ENCODE data around the gene KLHL10.
"Not testable (repeated sequence)": the region's sequence is repeated elsewhere in the genome, so short reads cannot be mapped to it uniquely, and the experiment has no call there.

Gene KLHL10

DNA sequence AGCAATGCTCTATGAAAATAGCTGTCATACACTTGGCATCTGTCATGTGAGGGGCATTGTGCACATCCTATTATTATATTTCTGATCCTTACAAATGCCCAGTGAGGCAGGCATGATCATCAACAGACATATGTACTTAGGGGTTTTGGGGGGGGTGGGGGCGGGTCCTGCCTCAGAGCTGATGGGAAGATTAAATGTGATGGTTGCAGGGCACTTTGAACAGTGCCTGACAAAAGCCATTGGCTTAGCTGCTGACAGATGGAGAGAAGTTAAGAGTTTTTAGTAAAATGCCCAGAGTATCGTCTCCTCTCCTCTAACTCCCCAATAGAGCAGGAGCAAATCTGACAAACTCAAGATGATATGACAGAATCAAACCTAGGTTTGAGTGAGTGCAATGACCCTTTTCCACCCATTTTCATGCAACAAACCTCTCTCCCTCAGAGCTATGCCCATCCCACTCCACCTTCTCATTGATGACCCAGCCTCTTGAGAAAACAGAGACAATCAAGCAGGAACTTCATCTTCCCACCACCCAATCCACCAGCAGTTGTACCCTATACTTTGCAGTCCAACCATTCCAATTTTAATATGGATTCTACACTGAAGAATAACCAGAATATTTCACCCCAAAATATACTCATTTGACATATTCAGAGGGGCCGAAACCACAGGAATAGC lies 22.8 kb downstream of the KLHL10 start:
- peak; percentile 12 for DNase-seq

DNA sequence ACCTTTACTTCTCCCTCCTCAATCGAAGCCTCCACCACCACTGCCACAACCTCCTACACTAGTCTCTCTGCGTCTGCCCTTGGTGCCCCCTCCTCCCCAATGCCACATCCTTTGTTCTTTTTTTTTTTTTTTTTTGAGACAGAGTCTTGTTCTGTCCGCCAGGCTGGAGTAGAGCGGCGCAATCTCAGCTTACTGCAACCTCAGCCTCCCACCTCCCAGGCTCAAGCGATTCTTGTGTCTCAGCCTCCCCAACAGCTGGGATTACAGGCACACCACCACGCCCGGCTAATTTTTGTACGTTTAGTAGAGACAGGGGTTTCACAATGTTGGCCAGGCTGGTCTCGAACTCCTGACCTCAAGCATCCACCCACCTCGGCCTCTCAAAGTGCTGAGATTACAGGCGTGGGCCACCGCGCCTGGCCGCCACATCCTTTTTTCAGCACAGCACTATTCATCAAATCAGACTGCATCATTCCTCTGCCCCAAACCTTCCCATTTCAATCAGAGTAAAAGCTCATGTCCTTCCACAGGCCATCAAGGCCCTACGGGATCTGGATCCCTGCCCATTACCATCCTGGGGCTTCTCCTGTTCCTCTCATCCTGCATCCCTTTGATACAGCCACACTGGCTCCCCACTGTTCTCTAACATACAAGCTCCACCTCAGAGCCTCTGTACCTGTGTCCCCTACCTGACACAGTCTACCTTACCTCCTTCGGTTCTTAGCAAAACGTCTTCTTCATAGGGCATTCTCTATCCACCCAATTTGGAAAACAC lies 25.6 kb downstream of the KLHL10 start:
- DNase-seq, result no peak

- no peak for DNase-seq
These were observed 26.8 kb downstream of the KLHL10 start for GRCh38 chr17:41864498-41864835.

DNA sequence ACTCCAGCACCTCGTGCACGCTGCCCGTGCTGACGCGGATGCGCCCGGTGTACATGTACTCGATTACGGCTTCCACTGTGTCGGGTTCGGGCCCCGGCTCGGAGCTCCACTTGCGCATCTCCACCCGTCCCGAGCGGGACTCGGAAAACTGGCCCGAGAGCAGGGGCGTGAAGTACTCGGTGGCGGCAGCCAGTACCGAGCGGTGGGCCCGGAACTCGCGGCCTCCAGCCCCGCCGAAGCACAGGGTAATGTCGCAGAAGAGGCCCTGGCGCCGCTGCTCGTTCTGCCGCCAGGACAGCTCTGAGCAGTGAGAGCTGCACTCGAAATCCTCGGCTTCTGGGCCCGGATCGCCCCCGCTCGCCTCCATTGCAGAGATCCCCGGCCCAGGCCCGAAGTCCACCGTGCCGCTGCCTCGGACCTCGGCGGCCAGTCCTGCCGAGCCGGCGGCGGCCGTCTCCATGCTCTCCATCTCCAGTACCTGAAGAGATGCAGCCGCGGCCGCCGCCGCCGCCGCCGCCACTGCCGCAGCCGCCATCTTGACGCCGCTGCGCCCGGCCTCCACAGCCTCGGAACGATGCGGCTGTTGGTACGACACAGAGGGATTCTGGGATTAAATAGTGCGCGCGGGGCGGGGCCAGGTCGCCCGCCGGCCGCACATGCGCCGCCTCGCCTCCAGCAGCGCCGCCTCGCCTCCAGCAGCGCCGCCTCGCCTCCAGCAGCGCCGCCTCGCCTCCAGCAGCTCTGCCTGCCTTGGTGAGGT lies 27.4 kb downstream of the KLHL10 start, which contains the start of gene KLHL11:
Gene KLHL11 (minus strand): TSS at position 588 of the 760 bp plus-strand sequence. CDS start 53 bp downstream, at position 535.
- DNase-seq, result peak; percentile 87

DNA sequence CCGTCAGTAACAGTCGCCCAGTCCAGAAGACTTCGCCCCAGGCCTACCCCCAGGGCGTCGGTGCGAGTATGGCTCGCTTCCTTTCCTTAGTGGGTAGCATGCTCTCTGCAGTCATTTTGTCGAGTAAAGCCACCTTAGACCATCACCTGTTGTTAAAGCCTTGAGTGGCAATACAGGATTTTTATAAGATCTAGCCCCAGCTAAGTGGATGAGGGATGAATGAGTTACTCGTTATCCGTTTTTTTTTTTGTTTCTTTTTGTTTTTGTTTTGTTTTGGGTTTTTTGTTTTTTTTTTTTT lies 27.9 kb downstream of the KLHL10 start:
- DNase-seq, result no peak

GRCh38 chr17:41868568-41868967 lies 30.9 kb downstream of the KLHL10 start:
- no peak for DNase-seq

GRCh38 chr17:41869426-41869825 lies 31.8 kb downstream of the KLHL10 start:
- DNase-seq, result no peak

DNA sequence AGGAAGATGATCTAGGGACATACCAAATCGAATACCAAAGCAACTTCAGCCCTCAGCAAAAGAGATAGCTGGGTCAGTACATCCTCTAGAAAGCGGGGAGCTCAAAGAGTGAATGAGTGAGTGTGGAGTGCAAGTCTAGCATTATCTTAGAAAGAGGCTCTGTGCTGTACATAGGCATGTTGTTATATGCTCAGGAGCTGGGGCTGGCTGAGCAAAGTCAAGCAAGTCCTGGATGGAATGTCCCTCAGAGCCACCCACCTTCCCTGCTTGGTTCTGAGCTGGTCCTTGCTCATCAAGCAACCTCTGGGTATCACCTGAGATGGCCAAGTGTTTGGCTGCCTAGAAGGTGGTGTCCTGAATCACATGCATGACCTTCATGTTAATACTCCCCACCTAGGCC lies 32.5 kb downstream of the KLHL10 start:
- no peak for DNase-seq

- DNase-seq, result no peak
These were observed 33.0 kb downstream of the KLHL10 start for GRCh38 chr17:41870627-41871026.

DNA sequence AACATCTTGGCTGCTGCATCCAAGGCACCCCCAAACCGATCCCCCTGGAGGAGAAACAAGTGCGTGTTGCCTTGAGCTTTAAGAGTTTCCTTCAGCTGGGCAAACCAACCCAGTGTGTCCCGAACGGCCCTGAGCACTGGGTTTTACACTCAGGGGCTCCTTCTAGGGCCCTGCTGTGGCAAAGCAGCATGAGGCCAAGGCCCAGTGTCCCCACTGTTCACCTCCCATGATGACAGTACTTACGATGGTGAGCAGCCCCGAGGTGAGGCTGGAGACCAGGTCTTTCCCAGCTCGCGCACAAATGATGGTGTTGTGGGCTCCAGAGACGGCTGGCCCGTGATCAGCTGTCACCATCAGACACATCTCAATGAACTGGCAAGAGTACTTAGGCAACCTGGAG lies 34.2 kb downstream of the KLHL10 start:
- DNase-seq, result no peak

DNA sequence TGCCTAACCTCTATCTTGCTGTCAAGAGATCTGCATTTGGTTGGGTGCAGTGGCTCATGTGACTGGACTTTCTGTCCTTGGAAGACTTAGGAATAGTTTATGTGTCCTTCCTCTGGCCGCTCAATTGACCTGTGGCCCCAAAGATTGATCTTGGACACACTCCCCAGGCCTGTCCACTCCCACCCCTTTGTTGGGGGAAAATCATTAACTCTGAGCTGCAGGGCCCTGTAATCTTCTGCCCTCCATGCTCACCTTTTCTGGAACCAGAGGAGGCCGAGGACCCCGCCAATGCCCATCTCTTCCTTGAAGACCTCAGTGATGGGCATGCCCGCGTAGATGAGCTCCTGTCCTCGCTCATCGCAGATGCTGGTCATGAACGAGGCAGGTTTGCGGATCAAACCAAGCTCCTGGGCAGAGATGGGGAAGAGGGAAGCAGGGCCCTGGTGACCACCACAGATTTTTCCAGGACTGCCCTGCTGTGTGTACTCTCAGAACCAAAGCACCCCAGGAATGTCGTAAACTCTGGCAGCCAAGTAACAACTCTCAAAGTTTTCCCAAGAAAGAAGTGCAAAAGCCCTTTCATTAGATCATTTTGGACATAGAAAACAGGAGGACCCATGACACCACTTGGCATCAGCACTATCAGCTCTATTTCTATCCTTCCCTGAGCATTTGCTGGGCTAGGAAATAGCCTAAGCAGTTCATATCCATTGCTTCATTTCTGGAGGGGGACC lies 36.1 kb downstream of the KLHL10 start:
- DNase-seq, result no peak

GRCh38 chr17:41874293-41874670 lies 36.7 kb downstream of the KLHL10 start:
- not testable (repeated sequence) for DNase-seq

- DNase-seq, result no peak
These were observed 42.5 kb downstream of the KLHL10 start for GRCh38 chr17:41880130-41880529.

DNA sequence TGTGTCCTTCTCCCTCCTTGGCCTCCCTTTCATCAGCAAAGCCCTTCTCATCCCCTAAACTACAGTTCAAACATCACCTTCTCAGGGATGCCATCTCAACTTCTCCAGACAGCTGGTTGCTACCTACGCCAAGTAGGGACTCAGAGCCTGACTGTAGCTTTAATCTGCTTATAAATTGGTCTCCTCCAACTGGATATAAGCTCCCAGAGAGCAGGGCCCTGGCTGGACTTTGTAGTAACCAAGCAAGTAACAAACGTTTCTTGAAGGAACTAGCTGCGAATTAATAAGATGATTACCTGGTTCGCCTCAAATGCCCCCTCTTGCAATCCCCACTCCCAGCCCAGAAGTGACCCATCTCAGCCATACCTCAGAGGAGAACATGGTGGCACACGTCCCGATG lies 45.1 kb downstream of the KLHL10 start:
- DNase-seq, result no peak

GRCh38 chr17:41885733-41886132 lies 48.1 kb downstream of the KLHL10 start:
- DNase-seq, result no peak

DNA sequence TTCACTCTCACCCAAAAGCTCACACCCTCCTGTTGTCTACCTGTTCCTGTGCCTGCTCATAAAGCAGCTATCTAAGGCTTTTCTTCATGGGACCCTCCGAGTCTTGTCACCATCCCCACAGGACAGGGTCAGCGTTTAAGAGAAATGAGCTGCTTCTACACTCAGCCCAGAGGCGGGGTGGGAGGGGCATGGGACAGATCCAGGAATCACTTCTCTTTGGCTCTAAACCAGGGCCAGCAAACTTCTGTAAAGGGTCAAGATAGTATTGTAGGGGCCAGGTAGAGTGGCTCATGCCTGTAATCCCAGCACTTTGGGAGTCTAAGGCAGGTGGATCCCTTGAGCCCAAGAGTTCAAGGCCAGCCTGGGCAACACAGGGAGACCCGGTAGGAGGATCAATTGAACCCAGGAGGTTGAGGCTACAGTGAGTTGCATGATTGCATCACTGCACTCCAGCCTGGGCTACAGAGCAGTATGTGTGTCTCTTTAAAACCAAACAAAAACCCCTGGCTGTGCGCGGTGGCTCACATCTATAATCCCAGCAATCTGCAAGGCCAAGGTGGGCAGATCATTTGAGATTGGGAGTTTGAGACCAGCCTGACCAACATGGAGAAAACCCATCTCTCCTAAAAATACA lies 50.8 kb downstream of the KLHL10 start:
- no peak for DNase-seq

DNA sequence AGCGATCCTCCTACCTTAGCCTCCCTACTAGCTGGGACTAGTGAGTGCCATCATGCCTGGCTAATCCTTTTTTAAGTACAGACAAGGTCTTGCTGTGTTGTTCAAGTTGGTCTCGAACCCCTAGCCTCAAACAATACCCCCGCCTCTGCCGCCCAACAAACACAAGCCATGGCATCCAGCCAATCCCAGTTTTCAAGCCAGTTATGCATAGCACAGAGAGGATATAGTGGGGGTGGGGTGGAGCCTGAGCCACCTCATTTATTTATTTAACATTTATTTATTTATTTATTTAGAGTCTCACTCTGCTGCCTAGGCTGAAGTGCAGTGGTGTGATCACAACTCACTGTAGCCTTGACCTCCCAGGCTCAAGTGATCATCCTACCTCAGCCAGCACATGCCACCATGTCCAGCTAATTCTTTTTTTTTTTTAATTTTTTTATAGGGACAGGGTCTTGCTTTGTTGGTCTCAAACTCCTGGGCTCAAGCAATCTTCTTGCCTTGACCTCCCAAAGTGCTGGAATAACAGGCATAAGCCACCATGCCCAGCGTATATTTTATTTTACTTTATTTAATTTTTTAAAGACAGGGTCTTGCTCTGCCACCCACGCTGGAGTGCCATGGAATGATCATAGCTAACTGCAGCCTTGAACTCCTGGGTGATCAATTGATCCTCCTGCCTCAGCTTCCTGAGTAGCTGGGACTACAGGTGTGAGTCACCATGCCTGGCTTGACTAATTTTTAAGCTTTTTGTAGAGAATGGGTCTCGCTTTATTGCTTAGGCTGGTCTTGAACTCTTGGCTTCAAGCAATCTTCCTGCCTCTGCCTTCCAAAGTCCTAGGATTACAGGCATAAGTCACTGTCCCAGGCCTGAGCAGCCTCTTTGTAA lies 53.8 kb downstream of the KLHL10 start:
- no peak for DNase-seq

DNA sequence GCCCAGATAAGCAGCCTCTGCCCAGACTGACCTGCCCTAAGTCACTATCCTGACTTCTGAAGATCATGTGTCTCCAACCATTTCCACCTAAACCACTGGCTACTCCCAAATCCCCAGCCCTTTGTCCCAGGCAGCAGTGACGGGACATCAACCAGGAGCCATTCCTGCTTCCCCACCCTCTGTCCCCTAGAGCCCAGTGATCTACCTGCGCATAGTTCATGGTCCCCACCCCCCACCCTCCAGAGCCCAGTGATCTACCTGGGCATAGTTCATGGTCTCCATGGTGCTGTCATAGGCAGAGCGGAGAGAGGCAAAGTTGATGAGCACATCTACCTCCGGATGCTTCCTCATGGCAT lies 54.4 kb downstream of the KLHL10 start:
- no peak for DNase-seq

GRCh38 chr17:41893384-41893783 lies 55.8 kb downstream of the KLHL10 start:
- no peak for DNase-seq

GRCh38 chr17:41894791-41895331 lies 57.2 kb downstream of the KLHL10 start:
- no peak for DNase-seq

DNA sequence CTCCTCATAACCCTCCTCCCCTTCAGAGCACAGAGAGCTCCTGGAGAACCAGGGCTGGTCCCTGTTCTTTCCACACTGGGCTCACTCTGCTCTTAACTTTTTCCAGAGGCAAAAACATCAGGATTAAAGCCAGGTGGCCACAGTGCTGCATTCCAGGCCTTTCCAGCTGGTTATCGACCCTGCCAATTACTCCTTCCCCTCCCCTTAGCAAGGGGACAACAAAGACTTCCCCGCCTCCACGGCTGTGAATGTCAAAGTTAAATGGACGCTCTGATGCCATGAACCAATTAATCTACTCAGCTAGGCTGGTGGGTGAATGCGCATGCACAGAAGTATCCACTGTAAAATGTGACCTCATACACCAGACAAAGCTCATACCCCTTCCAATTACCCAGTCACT lies 58.0 kb downstream of the KLHL10 start:
- DNase-seq, result no peak

- no peak for DNase-seq
These were observed 59.1 kb downstream of the KLHL10 start for GRCh38 chr17:41896726-41897125.

Measured in NCI-H2171 treated with DMSO at 0.1 percent for 48 hours (cell line).